HepG2 (cell line): ENCODE data around the gene CADM1. TPM values are rescaled to one million over a fixed set of nuclear protein-coding genes. Genes with fewer than 3 reads are reported as not detected.

Source experiments
- ATAC-seq: fragments of 200-7000 bp; cut with Tn5 transposase; 3 replicates; pipeline ENCODE4 v1.9.1; 2020; ENCODE audit warnings: mild to moderate bottlenecking, moderate library complexity
- BruUV-seq: library from RNA; stranded (reverse); fragments of 400-500 nt; replicated peaks from 2 replicates; lab custom pipeline; 2021; lab: Mats Ljungman, UMichigan
- CTCF ChIA-PET: fragments of 300-600 bp; formaldehyde crosslinking; extraction: SDS; loops from one replicate; lab custom pipeline; 2021; ENCODE audit warnings: low total read pairs, inconsistent platforms, low intra/inter-chr PET ratio; lab: Yijun Ruan, JAX
- POLR2A ChIA-PET: fragments of 350-600 bp; sonication (Branson Sonifier 250); formaldehyde crosslinking; loops from one replicate; lab custom pipeline; 2020; ENCODE audit warnings: antibody characterized with exemption, inconsistent platforms; lab: Yijun Ruan, JAX
- DNase-seq: peaks from one replicate; pipeline ENCODE4 v3.0.0-alpha.2; 2015; ENCODE audit warnings: low spot score
- FAIRE-seq: peaks from 3 replicates; lab custom pipeline; 2011; peaks lifted over from hg19 to GRCh38; lab: Jason Lieb, UNC
- H2AFZ ChIP-seq: one replicate; pipeline ENCODE4 v1.6.1; 2011; ENCODE audit warnings: low read length, inconsistent platforms
- H3K27ac ChIP-seq: fragments of 300-600 bp; 3 replicates; pipeline ENCODE4 v1.8.0; 2011; ENCODE audit warnings: mixed run types, mild to moderate bottlenecking, mixed read lengths, low read length, inconsistent platforms; ENCODE audit not compliant: insufficient read depth; ENCODE audit errors: extremely low read length
- H3K27me3 ChIP-seq, 2 experiments: fragments of 200-600 bp in 1 of 2; 2 replicates in 1 of 2; 3 replicates in 1 of 2; pipeline versions ENCODE4 v1.6.0 to v1.8.0; 2011; ENCODE audit warnings: low read length in 2 of 2, mild to moderate bottlenecking in 2 of 2, moderate library complexity in 2 of 2, inconsistent platforms in 1 of 2; ENCODE audit not compliant: insufficient read depth in 2 of 2, control insufficient read depth in 1 of 2
- H3K36me3 ChIP-seq, 2 experiments: fragments of 200-600 bp in 1 of 2; replicated peaks in 1 of 2; 2 replicates in 1 of 2; 3 replicates in 1 of 2; pipeline versions ENCODE4 v1.5.1 to v1.8.0; 2011; ENCODE audit warnings: low read length in 2 of 2, inconsistent platforms in 1 of 2; ENCODE audit not compliant: insufficient read depth in 2 of 2, control insufficient read depth in 1 of 2
- H3K4me1 ChIP-seq: 2 replicates; pipeline ENCODE4 v1.5.1; 2012; ENCODE audit warnings: low read length, inconsistent platforms; ENCODE audit not compliant: insufficient read depth
- H3K4me2 ChIP-seq: 2 replicates; pipeline ENCODE4 v1.6.0; 2011; ENCODE audit warnings: low read depth, low read length, inconsistent platforms
- H3K4me3 ChIP-seq, 3 experiments: fragments of 200-600 bp in 1 of 3; sonication (generic), shearing (Covaris generic) in 1 of 3; replicated peaks in 1 of 3; 2 replicates each; pipeline ENCODE4 v1.5.1; 2011 to 2016; ENCODE audit warnings: low read length in 3 of 3, inconsistent platforms in 2 of 3, low read depth in 2 of 3, mild to moderate bottlenecking in 2 of 3, control low read depth in 1 of 3, mixed read lengths in 1 of 3; ENCODE audit not compliant: insufficient read depth in 1 of 3
- H3K79me2 ChIP-seq: one replicate; pipeline ENCODE4 v1.6.1; 2011; ENCODE audit warnings: low read length, inconsistent platforms; ENCODE audit not compliant: insufficient read depth
- H3K9ac ChIP-seq: 2 replicates; pipeline ENCODE4 v1.6.0; 2011; ENCODE audit warnings: mild to moderate bottlenecking, low read depth, low read length, inconsistent platforms; ENCODE audit not compliant: insufficient read depth
- H3K9me3 ChIP-seq: 2 replicates; pipeline ENCODE4 v1.5.1; 2012; ENCODE audit warnings: mild to moderate bottlenecking, low read length
- H4K20me1 ChIP-seq: 2 replicates; pipeline ENCODE4 v1.6.0; 2011; ENCODE audit warnings: inconsistent platforms, mild to moderate bottlenecking, low read length, moderate library complexity; ENCODE audit not compliant: insufficient read depth
- CBX1 ChIP-seq: IDR thresholded peaks from one replicate; pipeline ENCODE4 v1.6.1; 2016; ENCODE audit warnings: antibody characterized with exemption, low read depth
- ETV5 ChIP-seq: IDR thresholded peaks from 2 replicates; pipeline ENCODE4 v1.6.1; 2018; ENCODE audit warnings: missing biosample characterization, missing genetic modification reagents, inconsistent platforms, borderline replicate concordance
- GATA4 ChIP-seq: sonication (generic); IDR thresholded peaks from 2 replicates; pipeline ENCODE4 v1.6.1; 2016; ENCODE audit warnings: antibody characterized with exemption, low read depth, borderline replicate concordance
- KLF13 ChIP-seq: sonication (generic); formaldehyde crosslinking; IDR thresholded peaks from 2 replicates; pipeline ENCODE4 v1.4.0; 2020; ENCODE audit warnings: mild to moderate bottlenecking, missing genetic modification reagents
- MATR3 ChIP-seq: sonication (generic); formaldehyde crosslinking; IDR thresholded peaks from 2 replicates; pipeline ENCODE4 v1.4.0; 2020; ENCODE audit warnings: missing genetic modification reagents
- MED1 ChIP-seq: sonication (generic); formaldehyde crosslinking; IDR thresholded peaks from 2 replicates; pipeline ENCODE4 v1.4.0; 2020; ENCODE audit warnings: missing genetic modification reagents
- MYC ChIP-seq: sonication (generic); formaldehyde crosslinking; IDR thresholded peaks from 2 replicates; pipeline ENCODE4 v1.9.0; 2021; ENCODE audit warnings: missing genetic modification reagents, borderline replicate concordance
- NFKBIZ ChIP-seq: IDR thresholded peaks from 2 replicates; pipeline ENCODE4 v1.6.1; 2018; ENCODE audit warnings: missing genetic modification reagents, missing compliant biosample characterization
- NFYC ChIP-seq: IDR thresholded peaks from 2 replicates; pipeline ENCODE4 v1.6.1; 2016; ENCODE audit warnings: missing genetic modification reagents, missing compliant biosample characterization
- PITX1 ChIP-seq: sonication (generic); formaldehyde crosslinking; IDR thresholded peaks from 2 replicates; pipeline ENCODE4 v1.5.1; 2020; ENCODE audit warnings: mild to moderate bottlenecking, missing genetic modification reagents
- RAD21 ChIP-seq: fragments of 450-650 bp; formaldehyde crosslinking; IDR thresholded peaks from 2 replicates; pipeline ENCODE4 v1.5.0; 2020; ENCODE audit warnings: mild to moderate bottlenecking
- RCOR2 ChIP-seq: IDR thresholded peaks from 2 replicates; pipeline ENCODE4 v1.6.1; 2016; ENCODE audit warnings: missing biosample characterization, missing genetic modification reagents
- ZBTB8A ChIP-seq: sonication (generic); formaldehyde crosslinking; IDR thresholded peaks from 2 replicates; pipeline ENCODE4 v1.4.0; 2020; ENCODE audit warnings: mild to moderate bottlenecking, low read depth, missing genetic modification reagents, borderline replicate concordance
- ZNF160 ChIP-seq: sonication (generic); formaldehyde crosslinking; IDR thresholded peaks from 2 replicates; pipeline ENCODE4 v1.8.0; 2022; ENCODE audit warnings: mild to moderate bottlenecking, inconsistent platforms, missing genetic modification reagents
- ZNF253 ChIP-seq: sonication (generic); formaldehyde crosslinking; IDR thresholded peaks from 2 replicates; pipeline ENCODE4 v1.8.0; 2022; ENCODE audit warnings: mild to moderate bottlenecking, missing genetic modification reagents, borderline replicate concordance
- ZNF296 ChIP-seq: sonication (generic); formaldehyde crosslinking; conservative IDR thresholded peaks from 2 replicates; pipeline ENCODE4 v1.5.0; 2020; ENCODE audit warnings: mild to moderate bottlenecking, missing genetic modification reagents
- ZNF530 ChIP-seq: sonication (generic); formaldehyde crosslinking; IDR thresholded peaks from 2 replicates; pipeline ENCODE4 v1.5.0; 2020; ENCODE audit warnings: low read depth, mild to moderate bottlenecking, missing genetic modification reagents
- ZNF614 ChIP-seq: IDR thresholded peaks from 2 replicates; pipeline ENCODE4 v1.6.1; 2018; ENCODE audit warnings: missing biosample characterization, missing genetic modification reagents, inconsistent platforms, borderline replicate concordance
- WGBS: methylation state at CpG from one replicate; pipeline ENCODE4 v1.1.6; 2017; ENCODE audit warnings: low lambda C conversion rate; 5-methylcytosine and 5-hydroxymethylcytosine counted together
- in situ Hi-C: cut with HindIII; loops from 2 replicates; pipeline ENCODE4 v1.10.0; 2017; ENCODE audit warnings: low pct_unique_long_range_greater_than_20kb; ENCODE audit not compliant: extremely low pct_ligation_motif_present
- intact Hi-C: fragments of 100-400 bp; cut with micrococcal nuclease; formaldehyde crosslinking; loops from one replicate; pipeline ENCODE4 v1.10.0; 2022; ENCODE audit not compliant: unreplicated experiment
- polyA plus RNA-seq, 8 experiments: library from polyadenylated mRNA; depleted of rRNA in 3 of 8; stranded (reverse) in 7 of 8; unstranded in 1 of 8; fragments of >200 nt; fragmentation: Illumina TruSeq in 4 of 8; extraction: Trizol in 4 of 8; gene quantifications; 2 replicates each; pipeline versions ENCODE4 v1.2.1 to v1.2.3, GENCODE V29; 2011 to 2016; ENCODE audit warnings: low read depth in 4 of 8, missing spikeins in 1 of 8, mixed read lengths in 1 of 8; ENCODE audit not compliant: insufficient read depth in 1 of 8
- total RNA-seq, 5 experiments: library from RNA; depleted of rRNA; stranded (reverse); fragments of >200 nt; fragmentation: Illumina TruSeq; extraction: Trizol; gene quantifications; 2 replicates each; pipeline ENCODE4 v1.2.3, GENCODE V29; 2016; ENCODE audit warnings: low read depth in 1 of 5
- TF ChIP-seq, protein P1 (sequence below): IDR thresholded peaks from 2 replicates; pipeline ENCODE4 v1.6.1; 2018; ENCODE audit warnings: missing genetic modification reagents
- TF ChIP-seq, protein P2 (sequence below), 2 experiments: sonication (generic) in 1 of 2; formaldehyde crosslinking in 1 of 2; IDR thresholded peaks; 2 replicates each; pipeline versions ENCODE4 v1.4.0 to v1.6.1; 2018 to 2020; ENCODE audit warnings: missing genetic modification reagents in 2 of 2, borderline replicate concordance in 1 of 2, low read depth in 1 of 2, mild to moderate bottlenecking in 1 of 2, missing biosample characterization in 1 of 2
- TF ChIP-seq, protein P3 (sequence below): sonication (generic); formaldehyde crosslinking; IDR thresholded peaks from 2 replicates; pipeline ENCODE4 v1.9.0; 2021; ENCODE audit warnings: missing genetic modification reagents, mild to moderate bottlenecking, borderline replicate concordance

CADM1 gene
- total and polyA plus RNA-seq, 2 of the 13 experiments (the other 11 are each of a cell fraction or from before 2014, with no cell fraction given) = 71.3 to 122 TPM

DNA sequence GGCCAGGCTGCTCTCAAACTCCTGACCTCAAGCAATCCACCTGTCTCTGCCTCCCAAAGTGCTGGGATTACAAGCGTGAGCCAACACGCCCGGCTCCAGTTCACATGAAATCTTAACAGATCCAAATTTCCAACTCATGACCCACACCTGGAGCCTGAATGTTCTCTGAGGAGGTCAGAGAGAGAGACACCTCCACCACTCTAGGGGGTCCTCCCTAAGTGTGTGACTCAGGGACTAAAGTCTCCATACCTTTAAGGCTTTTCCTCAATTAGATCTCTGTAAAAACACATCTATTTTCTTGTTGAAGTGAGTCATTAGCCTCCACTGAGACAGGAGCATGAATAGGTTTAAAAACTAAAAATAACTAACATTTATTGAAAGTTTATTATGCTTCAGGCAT is 376.4 kb downstream of the CADM1 start (continued):
- TF ChIP-seq, protein P1, sequence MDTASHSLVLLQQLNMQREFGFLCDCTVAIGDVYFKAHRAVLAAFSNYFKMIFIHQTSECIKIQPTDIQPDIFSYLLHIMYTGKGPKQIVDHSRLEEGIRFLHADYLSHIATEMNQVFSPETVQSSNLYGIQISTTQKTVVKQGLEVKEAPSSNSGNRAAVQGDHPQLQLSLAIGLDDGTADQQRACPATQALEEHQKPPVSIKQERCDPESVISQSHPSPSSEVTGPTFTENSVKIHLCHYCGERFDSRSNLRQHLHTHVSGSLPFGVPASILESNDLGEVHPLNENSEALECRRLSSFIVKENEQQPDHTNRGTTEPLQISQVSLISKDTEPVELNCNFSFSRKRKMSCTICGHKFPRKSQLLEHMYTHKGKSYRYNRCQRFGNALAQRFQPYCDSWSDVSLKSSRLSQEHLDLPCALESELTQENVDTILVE (CRISPR knock-in tag) = no peak
- TF ChIP-seq KLF13 (CRISPR knock-in tag) (no peak), GATA4 (no peak), ZNF530 (CRISPR knock-in tag) (no peak), ZNF253 (CRISPR knock-in tag) (no peak), PITX1 (no peak)

DNA sequence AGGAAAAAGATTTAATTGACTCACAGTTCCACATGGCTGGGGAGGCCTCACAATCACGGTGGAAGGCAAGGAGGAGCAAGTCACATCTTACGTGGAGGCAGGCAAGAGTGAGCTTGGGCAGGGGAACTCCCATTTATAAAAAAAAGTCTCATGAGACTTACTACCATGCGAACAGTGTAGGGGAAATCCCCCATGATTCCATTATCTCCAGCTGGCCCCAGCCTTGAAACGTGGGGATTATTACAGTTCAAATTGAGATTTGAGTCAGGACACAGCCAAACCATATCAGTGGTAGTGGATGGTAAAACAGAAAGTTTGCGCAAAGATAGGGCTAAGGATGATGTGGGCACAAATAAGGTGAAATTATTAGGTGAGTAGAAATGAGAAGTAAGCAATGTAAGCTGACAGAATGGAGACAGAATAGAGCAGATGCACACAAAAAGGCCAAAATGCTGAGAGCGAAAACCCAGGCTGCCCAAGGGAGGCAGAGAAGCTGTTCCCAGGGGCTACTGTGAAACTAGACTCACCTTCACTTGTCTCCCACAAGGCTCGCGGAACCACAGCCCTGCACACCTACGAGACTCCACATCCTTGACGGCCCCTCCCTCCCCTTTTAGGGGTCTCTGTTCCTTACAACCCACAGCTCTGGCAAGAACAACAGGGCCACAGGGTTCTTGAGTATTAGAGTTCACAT is 377.6 kb downstream of the CADM1 start:
- no peak for DNase-seq
- Histone ChIP-seq H3K79me2 (no peaks in the 10 kb centered on the region), H3K27ac (no peak overlapping the region), H2AFZ (no peak overlapping the region), H3K4me2 (no peak overlapping the region), H3K9ac (no peak overlapping the region), H3K27me3 (peaks cover 3 to 12% of the 10 kb centered on the region in 2 experiments; a peak in 3 of 5 replicates), H3K4me1 (no peaks in the 10 kb centered on the region), H3K4me3 (no peak overlapping the region), H4K20me1 (no peaks in the 10 kb centered on the region), H3K36me3 (no peaks in the 10 kb centered on the region), H3K9me3 (no peaks in the 10 kb centered on the region)
- ChIA-PET CTCF (no interaction called here), POLR2A (no interaction called here)
- no peak for ATAC-seq
- 30% methylated on average over 6 of the region's 10 CpGs for WGBS
- intact Hi-C loops (no loop called here), in situ Hi-C loops (no loop called here)
- no TSS peak for BruUV-seq
- no peak for FAIRE-seq
- TF ChIP-seq MYC (CRISPR knock-in tag) = no peak
- TF ChIP-seq ZBTB8A (CRISPR knock-in tag) = no peak
- no peak for TF ChIP-seq PITX1
- TF ChIP-seq ZNF296 (CRISPR knock-in tag) = no peak
- TF ChIP-seq ZNF614 (CRISPR knock-in tag) = no peak
- no peak for TF ChIP-seq NFKBIZ (CRISPR knock-in tag)
- TF ChIP-seq MATR3 (CRISPR knock-in tag) = no peak
- no peak for TF ChIP-seq ZNF160 (CRISPR knock-in tag)
- TF ChIP-seq, protein P2, sequence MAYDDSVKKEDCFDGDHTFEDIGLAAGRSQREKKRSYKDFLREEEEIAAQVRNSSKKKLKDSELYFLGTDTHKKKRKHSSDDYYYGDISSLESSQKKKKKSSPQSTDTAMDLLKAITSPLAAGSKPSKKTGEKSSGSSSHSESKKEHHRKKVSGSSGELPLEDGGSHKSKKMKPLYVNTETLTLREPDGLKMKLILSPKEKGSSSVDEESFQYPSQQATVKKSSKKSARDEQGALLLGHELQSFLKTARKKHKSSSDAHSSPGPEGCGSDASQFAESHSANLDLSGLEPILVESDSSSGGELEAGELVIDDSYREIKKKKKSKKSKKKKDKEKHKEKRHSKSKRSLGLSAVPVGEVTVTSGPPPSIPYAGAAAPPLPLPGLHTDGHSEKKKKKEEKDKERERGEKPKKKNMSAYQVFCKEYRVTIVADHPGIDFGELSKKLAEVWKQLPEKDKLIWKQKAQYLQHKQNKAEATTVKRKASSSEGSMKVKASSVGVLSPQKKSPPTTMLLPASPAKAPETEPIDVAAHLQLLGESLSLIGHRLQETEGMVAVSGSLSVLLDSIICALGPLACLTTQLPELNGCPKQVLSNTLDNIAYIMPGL (CRISPR knock-in tag; IDR thresholded peaks at IDR 0.05; ENCODE audit: borderline replicate concordance in 1 of 2, low read depth in 1 of 2) = no peak
- no peak for TF ChIP-seq NFYC
- TF ChIP-seq, protein P3, sequence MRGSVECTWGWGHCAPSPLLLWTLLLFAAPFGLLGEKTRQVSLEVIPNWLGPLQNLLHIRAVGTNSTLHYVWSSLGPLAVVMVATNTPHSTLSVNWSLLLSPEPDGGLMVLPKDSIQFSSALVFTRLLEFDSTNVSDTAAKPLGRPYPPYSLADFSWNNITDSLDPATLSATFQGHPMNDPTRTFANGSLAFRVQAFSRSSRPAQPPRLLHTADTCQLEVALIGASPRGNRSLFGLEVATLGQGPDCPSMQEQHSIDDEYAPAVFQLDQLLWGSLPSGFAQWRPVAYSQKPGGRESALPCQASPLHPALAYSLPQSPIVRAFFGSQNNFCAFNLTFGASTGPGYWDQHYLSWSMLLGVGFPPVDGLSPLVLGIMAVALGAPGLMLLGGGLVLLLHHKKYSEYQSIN = no peak
- TF ChIP-seq RCOR2 = no peak
- TF ChIP-seq ETV5 = no peak
- no peak for TF ChIP-seq RAD21 (CRISPR knock-in tag)
- no peak for TF ChIP-seq CBX1
- no peak for TF ChIP-seq MED1 (CRISPR knock-in tag)
